Measurements from ENCODE around the gene FRS3. TPM values are rescaled to one million over a fixed set of nuclear protein-coding genes. Genes with fewer than 3 reads are reported as not detected.

FRS3 gene
- total and polyA plus RNA-seq, 2 of the 8 experiments (the other 6 are each of a cell fraction or from before 2014, with no cell fraction given) = 3.4 to 4.4 TPM

- TF ChIP-seq CHD7 (IDR thresholded peaks at IDR 0.05; ENCODE audit: insufficient replicate concordance, low read length) (no peak), PHF8 (conservative IDR thresholded peaks at IDR 0.05; ENCODE audit: low read depth, low read length) (no peak), CHD2 (IDR thresholded peaks at IDR 0.05; ENCODE audit: low read length) (no peak), RNF2 (IDR thresholded peaks at IDR 0.05; ENCODE audit: borderline replicate concordance, low read depth, low read length, missing control alignments, poor library complexity, severe bottlenecking) (no peak), TAF7 (optimal IDR thresholded peaks at IDR 0.05; ENCODE audit: borderline replicate concordance, low read depth, low read length) (no peak), TAF1 (IDR thresholded peaks at IDR 0.05; ENCODE audit: low read depth, low read length) (no peak), ZNF274 (IDR thresholded peaks at IDR 0.05; ENCODE audit: borderline replicate concordance, extremely low read depth, low read length) (no peak), EGR1 (IDR thresholded peaks at IDR 0.05; ENCODE audit: borderline replicate concordance, low read depth, low read length) (no peak), CTBP2 (IDR thresholded peaks at IDR 0.05; ENCODE audit: borderline replicate concordance, insufficient read depth, insufficient read length, low read length) (no peak)
Measured at GRCh38 chr6:41727705-41728072, 52.0 kb downstream of the FRS3 start (continued).
